Upper lobe of left lung (tissue), 6 donors: ENCODE results near the gene MS4A18. TPM values are rescaled to one million over a fixed set of nuclear protein-coding genes. Genes with fewer than 3 reads are reported as not detected.

ENCODE experiments used
- ATAC-seq, 2 donors: fragments of 200-7000 bp; cut with Tn5 transposase; one replicate each; pipeline ENCODE4 v1.9.1; 2022; ENCODE audit warnings: mild to moderate bottlenecking in 2 of 2, moderate library complexity in 2 of 2; ENCODE audit not compliant: low FRiP score in 2 of 2
- DNase-seq, 2 donors: peaks; one replicate each; pipeline ENCODE4 v3.0.0-alpha.2; 2019 to 2020
- H3K27ac ChIP-seq, 4 donors: fragments of 200-600 bp; sonication (generic); one replicate each; pipeline ENCODE4 v1.5.1; 2016 to 2019
- H3K27me3 ChIP-seq, 4 donors: fragments of 200-600 bp; sonication (generic); one replicate each; pipeline ENCODE4 v1.5.1; 2017 to 2019
- H3K36me3 ChIP-seq, 4 donors: fragments of 200-600 bp; sonication (generic); one replicate each; pipeline ENCODE4 v1.5.1; 2016 to 2019
- H3K4me1 ChIP-seq, 4 donors: fragments of 200-600 bp; sonication (generic); one replicate each; pipeline ENCODE4 v1.5.1; 2018 to 2019
- H3K4me3 ChIP-seq, 4 donors: fragments of 200-600 bp; sonication (generic); one replicate each; pipeline ENCODE4 v1.5.1; 2017 to 2019; ENCODE audit warnings: mild to moderate bottlenecking in 2 of 4, moderate library complexity in 1 of 4
- H3K9me3 ChIP-seq, 4 donors: fragments of 200-600 bp; sonication (generic); one replicate each; pipeline ENCODE4 v1.5.1; 2018 to 2019
- CTCF ChIP-seq, 6 experiments: fragments of 450-650 bp in 4 of 6; fragments of 200-600 bp in 2 of 6; sonication (generic) in 2 of 6; IDR thresholded peaks; one replicate each; pipeline ENCODE4 v1.5.1; 2016 to 2019; ENCODE audit warnings: antibody characterized with exemption in 6 of 6
- EP300 ChIP-seq, 4 donors: sonication (generic); formaldehyde crosslinking; IDR thresholded peaks; one replicate each; pipeline ENCODE4 v1.5.1; 2017; ENCODE audit warnings: antibody characterized with exemption in 4 of 4, control low read depth in 2 of 4
- POLR2A ChIP-seq, 4 donors: fragments of 450-650 bp; IDR thresholded peaks; one replicate each; pipeline ENCODE4 v1.5.1; 2016 to 2017; ENCODE audit warnings: antibody characterized with exemption in 4 of 4, mild to moderate bottlenecking in 2 of 4
- POLR2AphosphoS5 ChIP-seq, 2 donors: sonication (generic); formaldehyde crosslinking; IDR thresholded peaks; one replicate each; pipeline ENCODE4 v1.5.1; 2017; ENCODE audit warnings: antibody characterized with exemption in 2 of 2
- WGBS, 2 donors: methylation state at CpG; one replicate each; pipeline ENCODE4 v1.1.5; 2017 to 2018; 5-methylcytosine and 5-hydroxymethylcytosine counted together
- total RNA-seq, 6 donors: library from RNA; depleted of rRNA in 4 of 6; stranded (reverse); fragments of >200 nt in 4 of 6; gene quantifications; one replicate each; pipeline versions ENCODE4 v1.1.0 to v1.2.1, GENCODE V29; 2016 to 2021
- donor health status: DM: no; HTN: no; CAD: no; lungs with moderate emphysema.
- donor health status: DM: no; HTN: yes; CAD: no; lungs with severe emphysema.

MS4A18 gene
- total RNA-seq, 6 donors from 2014 or later = not detected

- ATAC-seq (no peak), DNase-seq (no peak)
- no peak within 1 kb of the TSS for H3K4me3 ChIP-seq
- no peaks in the 10 kb centered on the region for H3K9me3 ChIP-seq
- H3K36me3 ChIP-seq = no peaks in the 10 kb centered on the region
- H3K27me3 ChIP-seq = no peaks in the 10 kb centered on the region
- H3K27ac ChIP-seq = no peak within 1 kb of the TSS
- WGBS, 2 donors = 0 to 2% methylated on average over 2 of the region's 2 CpGs
- TF ChIP-seq CTCF (IDR thresholded peaks at IDR 0.05) = no peak
- TF ChIP-seq POLR2AphosphoS5 (IDR thresholded peaks at IDR 0.05) = no peak
- no peak for TF ChIP-seq EP300 (IDR thresholded peaks at IDR 0.05)
- no peak for TF ChIP-seq POLR2A (IDR thresholded peaks at IDR 0.05)
- H3K4me1 ChIP-seq = peaks cover 0 to 3% (median 0%) of the 10 kb centered on the region in 4 donors
Measured at GRCh38 chr11:60699284-60699691, 25.2 kb upstream of the MS4A18 start, which contains the start of gene MS4A8. MS4A8 (plus strand) TSS chr11:60699612; CDS start chr11:60700861, 1,249 bp downstream.

GRCh38 chr11:60699936-60700335, 24.6 kb upstream of the MS4A18 start:
- Histone ChIP-seq H3K4me1 (peaks cover 0 to 3% (median 0%) of the 10 kb centered on the region in 4 donors), H3K36me3 (no peaks in the 10 kb centered on the region), H3K4me3 (no peak overlapping the region), H3K9me3 (no peaks in the 10 kb centered on the region), H3K27me3 (no peaks in the 10 kb centered on the region), H3K27ac (no peak overlapping the region)
- DNase-seq (no peak), ATAC-seq (no peak)
- 83 to 94% methylated on average over 5 of the region's 5 CpGs for WGBS, 2 donors
- TF ChIP-seq POLR2AphosphoS5 (IDR thresholded peaks at IDR 0.05) (no peak), EP300 (IDR thresholded peaks at IDR 0.05) (no peak), CTCF (IDR thresholded peaks at IDR 0.05) (no peak), POLR2A (IDR thresholded peaks at IDR 0.05) (no peak)

- Histone ChIP-seq H3K36me3 (no peaks in the 10 kb centered on the region), H3K27me3 (no peaks in the 10 kb centered on the region), H3K9me3 (no peaks in the 10 kb centered on the region), H3K27ac (no peak overlapping the region), H3K4me3 (no peak overlapping the region), H3K4me1 (peaks cover 0 to 3% (median 0%) of the 10 kb centered on the region in 4 donors)
- no peak for ATAC-seq
- no peak for DNase-seq
- TF ChIP-seq POLR2AphosphoS5 (IDR thresholded peaks at IDR 0.05) = no peak
- TF ChIP-seq CTCF (IDR thresholded peaks at IDR 0.05) = peak in 5 of 6 experiments; percentile 23 to 56 (median 45)
- 62 to 68% methylated on average over 13 to 14 of the region's 14 CpGs for WGBS, 2 donors
Measured at GRCh38 chr11:60700689-60701468, 23.6 kb upstream of the MS4A18 start.

GRCh38 chr11:60701469-60701818, 23.1 kb upstream of the MS4A18 start:
- 59 to 60% methylated on average over 4 of the region's 4 CpGs for WGBS, 2 donors

More at GRCh38 chr11:60701469-60701818, 23.1 kb upstream of the MS4A18 start:
- H3K4me1 ChIP-seq = peaks cover 0 to 3% (median 0%) of the 10 kb centered on the region in 4 donors
- no peak for DNase-seq
- H3K36me3 ChIP-seq = no peaks in the 10 kb centered on the region
- no peak for ATAC-seq
- no peak overlapping the region for H3K4me3 ChIP-seq
- no peaks in the 10 kb centered on the region for H3K9me3 ChIP-seq
- no peak overlapping the region for H3K27ac ChIP-seq
- H3K27me3 ChIP-seq = no peaks in the 10 kb centered on the region
- TF ChIP-seq CTCF (IDR thresholded peaks at IDR 0.05) = peak in 1 of 6 experiments; percentile 3
- TF ChIP-seq POLR2AphosphoS5 (IDR thresholded peaks at IDR 0.05) = no peak
